GM12878 (cell line): ENCODE results near the gene TMPRSS3. TPM values are rescaled to one million over a fixed set of nuclear protein-coding genes. Genes with fewer than 3 reads are reported as not detected.

Experiments used
- ATAC-seq: fragments of 200-7000 bp; cut with Tn5 transposase; 3 replicates; pipeline ENCODE4 v1.9.1; 2020; ENCODE audit warnings: mild to moderate bottlenecking, moderate library complexity
- BruUV-seq: library from RNA; stranded (reverse); fragments of 400-500 nt; replicated peaks from 2 replicates; lab custom pipeline; 2021; lab: Mats Ljungman, UMichigan
- CTCF ChIA-PET: fragments of 300-600 bp; sonication (Branson Sonifier 250); formaldehyde crosslinking; extraction: SDS; loops from one replicate; lab custom pipeline; 2021; ENCODE audit warnings: inconsistent platforms; lab: Yijun Ruan, JAX
- POLR2A ChIA-PET: fragments of 350-600 bp; formaldehyde crosslinking; extraction: SDS; loops from one replicate; lab custom pipeline; 2021; ENCODE audit warnings: inconsistent platforms; lab: Charles Lee
- RAD21 ChIA-PET: fragments of 300-600 bp; sonication (Branson Sonifier 250); formaldehyde crosslinking; loops from one replicate; lab custom pipeline; 2023; ENCODE audit warnings: antibody characterized with exemption; ENCODE audit not compliant: unreplicated experiment; lab: Charles Lee
- SMC1A ChIA-PET: fragments of 300-600 bp; sonication (Branson Sonifier 250); formaldehyde crosslinking; loops from one replicate; lab custom pipeline; 2023; ENCODE audit not compliant: unreplicated experiment, uncharacterized antibody; lab: Charles Lee
- DNase-seq: peaks from one replicate; pipeline ENCODE4 v3.0.0-alpha.2; 2011; ENCODE audit warnings: low read depth, low spot score
- FAIRE-seq: peaks from 3 replicates; lab custom pipeline; 2011; peaks lifted over from hg19 to GRCh38; lab: Jason Lieb, UNC
- H2AFZ ChIP-seq: 2 replicates; pipeline ENCODE4 v1.6.0; 2011; ENCODE audit warnings: low read depth, low read length, control low read depth; ENCODE audit not compliant: control insufficient read depth
- H3K27ac ChIP-seq: 2 replicates; pipeline ENCODE4 v1.5.1; 2011; ENCODE audit warnings: control low read depth; ENCODE audit not compliant: control insufficient read depth, insufficient read depth
- H3K27me3 ChIP-seq, 2 experiments: replicated peaks in 1 of 2; 2 replicates each; pipeline versions ENCODE4 v1.6.0 to v1.6.1; 2011; ENCODE audit warnings: low read length in 1 of 2; ENCODE audit not compliant: control insufficient read depth in 2 of 2, insufficient read depth in 2 of 2
- H3K36me3 ChIP-seq, 2 experiments: 2 replicates each; pipeline ENCODE4 v1.5.1; 2011; ENCODE audit warnings: low read length in 1 of 2; ENCODE audit not compliant: control insufficient read depth in 2 of 2, insufficient read depth in 2 of 2
- H3K4me1 ChIP-seq: 2 replicates; pipeline ENCODE4 v1.6.1; 2011; ENCODE audit warnings: mild to moderate bottlenecking, low read length, moderate library complexity, mixed read lengths; ENCODE audit not compliant: control insufficient read depth, insufficient read depth
- H3K4me2 ChIP-seq: 2 replicates; pipeline ENCODE4 v1.6.0; 2011; ENCODE audit warnings: control low read depth; ENCODE audit not compliant: control insufficient read depth, insufficient read depth
- H3K4me3 ChIP-seq: fragments of 200-600 bp; sonication (generic); 2 replicates; pipeline ENCODE4 v1.5.1; 2016
- H3K79me2 ChIP-seq: 2 replicates; pipeline ENCODE4 v1.6.0; 2011; ENCODE audit warnings: low read length; ENCODE audit not compliant: control insufficient read depth, insufficient read depth
- H3K9ac ChIP-seq: 2 replicates; pipeline ENCODE4 v1.8.0; 2011; ENCODE audit warnings: low read length, control low read depth, mixed read lengths; ENCODE audit not compliant: control insufficient read depth, insufficient read depth
- H3K9me3 ChIP-seq: replicated peaks from 3 replicates; pipeline ENCODE4 v1.5.1; 2011; ENCODE audit warnings: mild to moderate bottlenecking, low read length; ENCODE audit not compliant: control insufficient read depth, insufficient read depth
- H4K20me1 ChIP-seq: 2 replicates; pipeline ENCODE4 v1.6.0; 2011; ENCODE audit not compliant: control insufficient read depth, insufficient read depth
- CBX3 ChIP-seq: fragments of 200-600 bp; sonication (generic); IDR thresholded peaks from 2 replicates; pipeline ENCODE4 v1.6.1; 2016; ENCODE audit warnings: low read depth, borderline replicate concordance
- FOXM1 ChIP-seq: IDR thresholded peaks from 2 replicates; pipeline ENCODE4 v1.6.1; 2012; ENCODE audit warnings: low read depth, mild to moderate bottlenecking, inconsistent platforms, low read length, moderate library complexity
- HDAC2 ChIP-seq: fragments of 200-600 bp; sonication (generic); IDR thresholded peaks from 2 replicates; pipeline ENCODE4 v1.6.1; 2017
- JUND ChIP-seq: IDR thresholded peaks from 2 replicates; pipeline ENCODE4 v1.6.1; 2012; ENCODE audit warnings: low read depth, mild to moderate bottlenecking, low read length, improper control_type of control experiment, moderate library complexity
- MXI1 ChIP-seq: fragments of 150-350 bp; IDR thresholded peaks from 2 replicates; pipeline ENCODE4 v1.6.1; 2011; ENCODE audit warnings: low read depth, mild to moderate bottlenecking, inconsistent platforms, low read length, improper control_type of control experiment
- NFXL1 ChIP-seq: fragments of 450-650 bp; IDR thresholded peaks from 2 replicates; pipeline ENCODE4 v1.6.1; 2017; ENCODE audit warnings: antibody characterized with exemption, mild to moderate bottlenecking, borderline replicate concordance
- NRF1 ChIP-seq: conservative IDR thresholded peaks from 2 replicates; pipeline ENCODE4 v1.6.1; 2011; ENCODE audit warnings: mild to moderate bottlenecking, low read depth, low read length, improper control_type of control experiment
- PAX8 ChIP-seq: fragments of 450-650 bp; IDR thresholded peaks from 2 replicates; pipeline ENCODE4 v1.6.1; 2017; ENCODE audit warnings: mild to moderate bottlenecking, moderate library complexity
- SMAD5 ChIP-seq: IDR thresholded peaks from 2 replicates; pipeline ENCODE4 v1.6.1; 2016; ENCODE audit warnings: antibody characterized with exemption, low read depth
- ZNF384 ChIP-seq: IDR thresholded peaks from 2 replicates; pipeline ENCODE4 v1.6.1; 2012; ENCODE audit warnings: low read depth, mild to moderate bottlenecking, low read length, improper control_type of control experiment, borderline replicate concordance
- WGBS: methylation state at CpG from one replicate; pipeline ENCODE4 v1.1.6; 2016; ENCODE audit warnings: low lambda C conversion rate; ENCODE audit not compliant: insufficient replicate concordance, insufficient coverage; ENCODE audit errors: missing lambda C conversion rate; 5-methylcytosine and 5-hydroxymethylcytosine counted together
- in situ Hi-C: fragments of 300-500 bp; cut with MboI; formaldehyde crosslinking; loops from 9 replicates; pipeline ENCODE4 v1.14.3; 2018; ENCODE audit warnings: mixed read lengths
- intact Hi-C: fragments of 100-400 bp; cut with micrococcal nuclease; formaldehyde crosslinking; loops from one replicate; pipeline ENCODE4 v1.14.2; 2022; ENCODE audit not compliant: unreplicated experiment
- polyA plus RNA-seq, 11 experiments: library from polyadenylated mRNA; depleted of rRNA in 4 of 11; unstranded in 6 of 11; stranded (reverse) in 5 of 11; fragments of >200 nt; fragmentation: Nextera tagmentation in 4 of 11; fragmentation: Illumina TruSeq in 1 of 11; extraction: Ambion mirVana in 4 of 11; extraction: Trizol in 1 of 11; gene quantifications; 1 replicate in 1 of 11; 2 replicates in 10 of 11; pipeline versions ENCODE4 v1.2.1 to v1.2.3, GENCODE V29; 2011 to 2016; ENCODE audit warnings: inconsistent platforms in 2 of 11, missing spikeins in 2 of 11, low read depth in 1 of 11
- total RNA-seq, 4 experiments: library from RNA; depleted of rRNA in 3 of 4; stranded (reverse); fragments of >200 nt in 3 of 4; fragmentation: Illumina TruSeq in 1 of 4; extraction: Trizol in 1 of 4; gene quantifications; 2 replicates each; pipeline versions ENCODE4 v1.2.1 to v1.2.3, GENCODE V29; 2013 to 2021
- TF ChIP-seq, protein P1 (sequence below): IDR thresholded peaks from 2 replicates; pipeline ENCODE4 v1.6.1; 2012; ENCODE audit warnings: low read depth, low read length, improper control_type of control experiment

Gene TMPRSS3
- total and polyA plus RNA-seq, 10 of the 15 experiments (the other 5 are each of a cell fraction or from before 2014, with no cell fraction given), result 0.51 to 1.5 (median 0.82) TPM; not detected in 1

DNA sequence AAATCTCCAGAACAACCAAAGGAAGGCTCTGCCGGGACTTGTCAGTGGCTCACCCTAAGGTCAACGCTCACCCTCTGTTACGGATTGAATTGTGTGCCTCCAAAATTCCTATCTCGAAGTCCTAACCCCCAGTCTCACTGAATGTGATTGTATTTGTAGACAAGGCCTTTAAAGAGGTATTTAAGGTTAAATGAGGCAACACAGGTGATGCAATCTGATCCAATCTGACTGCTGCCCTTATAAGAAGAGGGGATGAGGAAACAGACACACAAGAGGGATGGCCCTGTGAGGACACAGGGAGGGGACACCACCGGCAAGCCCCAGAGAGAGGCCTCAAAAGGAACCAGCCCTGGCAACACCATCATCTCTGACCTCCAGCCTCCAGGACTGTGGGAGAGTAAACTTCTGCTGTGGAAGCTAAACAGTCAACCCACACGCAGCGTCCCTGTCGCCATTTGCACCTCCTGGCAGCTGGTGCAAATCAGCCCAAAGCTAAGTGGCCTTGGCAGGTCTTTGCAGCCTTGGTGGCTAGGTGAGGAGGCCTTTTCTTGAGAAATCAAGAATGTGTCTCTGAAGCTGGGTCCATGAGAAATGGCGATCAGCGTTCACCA, 32.1 kb upstream of the TMPRSS3 start:
- no peaks in the 10 kb centered on the region for H3K36me3 ChIP-seq
- H3K9me3 ChIP-seq, result peaks cover 6% of the 10 kb centered on the region
- no peak for ATAC-seq
- no peaks in the 10 kb centered on the region for H3K27me3 ChIP-seq
- intact Hi-C loops, result no loop called here
- no peak overlapping the region for H3K4me2 ChIP-seq
- TF ChIP-seq JUND (no peak), PAX8 (no peak), NRF1 (no peak), FOXM1 (no peak), MXI1 (no peak), ZNF384 (no peak), HDAC2 (no peak), NFXL1 (no peak), CBX3 (no peak), SMAD5 (no peak)
- TF ChIP-seq, protein P1, sequence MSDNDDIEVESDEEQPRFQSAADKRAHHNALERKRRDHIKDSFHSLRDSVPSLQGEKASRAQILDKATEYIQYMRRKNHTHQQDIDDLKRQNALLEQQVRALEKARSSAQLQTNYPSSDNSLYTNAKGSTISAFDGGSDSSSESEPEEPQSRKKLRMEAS, result no peak
- H2AFZ ChIP-seq, result no peak overlapping the region
- H3K9ac ChIP-seq, result no peak overlapping the region
- H3K79me2 ChIP-seq, result no peaks in the 10 kb centered on the region
- no peak for DNase-seq
- 87% methylated on average over 10 of the region's 10 CpGs for WGBS
- H3K4me3 ChIP-seq, result no peak overlapping the region
- H3K4me1 ChIP-seq, result peaks cover 41% of the 10 kb centered on the region
- no peaks in the 10 kb centered on the region for H4K20me1 ChIP-seq
- no TSS peak for BruUV-seq
- no peak for FAIRE-seq
- CTCF ChIA-PET, result interaction anchor here (0.8 kb wide), 1 partner anchor 169 kb away, joined by 3 read pairs; no protein-coding TSS in a partner anchor
- SMC1A ChIA-PET, result interaction anchor here (0.7 to 0.9 kb wide), 3 partner anchors 23 to 108 kb away, joined by 3 read pairs; no protein-coding TSS in a partner anchor
- RAD21 ChIA-PET, result interaction anchor here (1.0 to 3.4 kb wide), 2 partner anchors 12 to 118 kb away, joined by 3 to 21 read pairs; no protein-coding TSS in a partner anchor
- in situ Hi-C loops, result no loop called here
- no peak overlapping the region for H3K27ac ChIP-seq
- POLR2A ChIA-PET, result interaction anchor here (1.0 to 3.1 kb wide), 2 partner anchors 11 to 13 kb away, joined by 3 to 15 read pairs; no protein-coding TSS in a partner anchor
